ENCODE results near the gene CAMTA1.

- TF ChIP-seq CTCF (IDR thresholded peaks at IDR 0.05; ENCODE audit: borderline replicate concordance, extremely low read depth, low read length, poor library complexity, severe bottlenecking) = no peak
- TF ChIP-seq EZH2 (IDR thresholded peaks at IDR 0.05; ENCODE audit: borderline replicate concordance, low read depth, low read length, severe bottlenecking) = no peak
These were observed 992.3 kb downstream of the CAMTA1 start for GRCh38 chr1:7777591-7777990.

All from DND-41 (cell line).